NCI-H187 (cell line): ENCODE measurements around the gene UTY.

Experiments used
- DNase-seq, 2 experiments: peaks; one replicate each; lab custom pipeline; 2025; lab: John Stamatoyannopoulos, UW

Gene UTY

GRCh38 chrY:13479828-13480227 lies at the start of gene UTY:
UTY (minus strand) TSS chrY:13480033; CDS start chrY:13479665, 368 bp downstream.
- no peak for DNase-seq

GRCh38 chrY:13520474-13520873 lies 40.6 kb upstream of the UTY start:
- DNase-seq = no peak

- no peak for DNase-seq
Measured at GRCh38 chrY:13501215-13501614, 21.4 kb upstream of the UTY start.

DNA sequence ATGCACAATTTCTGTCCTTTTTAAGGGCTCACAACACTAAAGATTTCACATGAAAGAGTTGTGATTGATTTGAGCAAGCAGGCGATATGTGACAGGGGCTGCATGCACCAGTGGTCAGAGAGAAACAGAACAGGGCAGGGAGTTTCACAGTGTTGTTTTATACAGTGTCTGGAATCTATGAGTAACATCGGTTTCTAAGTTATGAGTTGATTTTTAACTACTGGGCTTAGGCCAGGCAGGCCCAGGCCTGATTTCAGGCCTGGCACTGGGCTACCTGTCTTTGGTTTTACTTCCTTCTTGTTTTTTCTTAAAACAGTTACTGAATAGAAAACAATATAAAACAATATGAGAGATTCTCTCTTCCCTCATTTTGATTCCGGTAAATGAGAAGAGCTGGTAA lies 13.9 kb upstream of the UTY start:
- no peak for DNase-seq

- no peak for DNase-seq
Measured at GRCh38 chrY:13492408-13492807, 12.6 kb upstream of the UTY start.

DNA sequence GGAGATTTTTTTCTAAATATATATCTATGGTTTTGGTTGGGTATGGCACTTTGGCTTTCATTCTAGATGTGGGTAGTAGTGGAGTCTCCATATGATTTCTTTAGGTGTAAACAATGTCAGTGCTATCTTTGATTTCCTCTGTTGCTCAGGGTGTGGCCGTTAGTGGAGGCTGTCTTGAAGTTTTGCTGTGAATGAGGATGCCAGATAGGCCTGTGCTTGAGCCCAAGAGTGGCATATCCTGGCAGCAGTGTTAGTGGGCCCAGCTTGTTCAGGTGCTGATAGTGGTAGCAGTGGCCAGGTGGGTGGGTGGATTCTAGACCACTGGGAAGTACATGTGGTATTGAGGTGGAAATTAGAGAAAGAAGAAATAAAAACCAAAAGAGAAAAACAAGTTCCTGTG lies 8.9 kb upstream of the UTY start:
- DNase-seq = no peak

GRCh38 chrY:13479121-13479711 lies 617 bp downstream of the UTY start:
- no peak for DNase-seq

DNA sequence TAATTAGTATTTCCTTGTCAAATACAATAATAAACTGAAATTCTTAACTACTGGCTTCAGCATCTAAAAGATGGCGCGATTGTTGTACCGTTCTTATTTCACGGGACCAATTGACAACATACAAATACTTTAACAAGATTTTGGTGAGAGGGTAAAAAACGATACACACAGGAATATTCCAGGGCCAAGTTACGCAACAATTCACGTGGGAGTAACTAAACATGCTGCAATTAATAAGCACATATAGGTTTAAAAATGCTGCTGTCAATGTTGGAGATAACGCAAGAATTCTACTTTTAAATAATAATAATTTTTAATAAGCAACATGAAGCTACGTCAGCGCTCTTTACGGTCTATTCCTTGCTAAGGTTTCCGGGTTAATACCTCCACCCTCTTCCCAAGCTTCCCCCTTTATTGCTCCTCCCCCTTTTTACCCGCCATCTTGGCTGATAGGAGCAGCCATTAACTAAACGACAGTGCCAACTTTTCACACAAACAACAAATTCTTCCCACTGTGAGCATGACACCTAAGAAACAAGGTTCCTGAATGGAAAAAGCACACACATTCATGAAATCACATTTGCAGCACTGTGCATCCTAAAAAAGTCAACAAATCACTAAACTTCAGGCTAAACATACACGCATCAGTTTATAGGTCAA lies 1.6 kb downstream of the UTY start:
- no peak for DNase-seq

GRCh38 chrY:13474997-13475396 lies 4.8 kb downstream of the UTY start:
- DNase-seq = no peak

- DNase-seq = no peak
Measured at GRCh38 chrY:13451572-13451971, 28.3 kb downstream of the UTY start.

GRCh38 chrY:13450596-13451130 lies 29.2 kb downstream of the UTY start:
- no peak for DNase-seq

- DNase-seq = no peak
Measured at GRCh38 chrY:13445566-13445965, 34.3 kb downstream of the UTY start.

- no peak for DNase-seq
Measured at GRCh38 chrY:13443146-13443545, 36.7 kb downstream of the UTY start.

DNA sequence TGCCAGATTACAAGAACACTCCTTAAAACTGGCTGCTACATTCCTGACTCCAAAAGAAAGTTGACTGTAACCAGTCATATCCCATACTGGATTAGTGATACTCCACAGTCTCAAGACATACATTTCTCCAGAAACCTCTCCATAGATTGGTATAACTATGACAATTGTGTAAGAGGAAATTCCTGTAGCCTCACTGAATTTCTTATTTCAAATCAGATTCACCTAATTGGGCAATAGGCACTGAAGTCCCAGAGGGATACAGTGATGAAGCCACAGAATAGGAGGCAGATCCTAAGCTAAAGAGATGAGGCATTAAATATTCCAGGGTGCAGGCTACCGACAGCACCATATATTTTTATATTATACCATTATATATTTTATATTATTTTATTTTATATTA lies 39.0 kb downstream of the UTY start:
- DNase-seq = no peak

DNA sequence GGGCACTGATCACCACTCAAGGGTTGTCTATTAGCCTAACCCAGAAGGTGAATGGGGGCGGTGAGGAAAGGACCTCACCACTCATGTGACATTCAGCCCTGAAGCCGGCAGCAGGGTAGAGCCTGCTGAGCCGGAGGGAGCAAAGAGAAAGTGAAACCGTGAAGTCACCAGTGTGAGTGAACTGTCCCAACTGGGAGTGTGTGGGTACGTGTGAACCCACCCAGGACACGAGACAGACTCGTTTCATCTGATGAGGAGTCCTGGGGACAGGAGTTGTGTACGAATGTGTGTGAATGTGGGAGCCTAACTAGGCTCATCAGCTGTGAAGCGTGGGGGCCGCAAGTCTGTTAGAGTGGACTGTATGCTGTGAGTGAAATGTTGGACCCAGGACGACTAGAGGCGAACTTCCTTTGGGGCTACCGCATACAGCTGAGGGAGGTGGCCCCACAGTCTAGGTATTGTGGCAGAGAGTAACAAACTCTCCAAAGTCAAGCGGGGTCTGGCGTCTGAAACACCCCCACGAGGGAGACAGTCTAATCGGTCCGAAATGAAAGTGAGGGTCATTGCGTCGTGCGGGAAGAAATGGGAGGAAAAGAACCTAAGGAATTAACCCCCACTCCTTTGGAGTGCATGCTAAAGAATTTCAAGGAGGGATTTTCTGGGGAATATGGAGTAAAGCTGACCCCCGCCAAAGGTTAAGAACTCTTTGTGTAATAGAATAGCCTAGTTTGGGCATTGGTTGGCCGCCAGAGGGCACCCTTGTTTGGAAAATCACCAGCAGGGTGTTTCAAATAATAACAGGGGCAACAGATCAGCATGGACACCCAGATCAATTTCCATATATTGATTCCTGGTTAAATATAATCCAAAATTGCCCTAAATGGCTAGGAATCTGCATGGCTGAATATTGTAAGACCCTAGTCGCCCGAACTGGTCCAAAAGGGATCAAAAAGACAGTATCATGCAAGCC lies 43.6 kb downstream of the UTY start:
- DNase-seq = no peak

DNA sequence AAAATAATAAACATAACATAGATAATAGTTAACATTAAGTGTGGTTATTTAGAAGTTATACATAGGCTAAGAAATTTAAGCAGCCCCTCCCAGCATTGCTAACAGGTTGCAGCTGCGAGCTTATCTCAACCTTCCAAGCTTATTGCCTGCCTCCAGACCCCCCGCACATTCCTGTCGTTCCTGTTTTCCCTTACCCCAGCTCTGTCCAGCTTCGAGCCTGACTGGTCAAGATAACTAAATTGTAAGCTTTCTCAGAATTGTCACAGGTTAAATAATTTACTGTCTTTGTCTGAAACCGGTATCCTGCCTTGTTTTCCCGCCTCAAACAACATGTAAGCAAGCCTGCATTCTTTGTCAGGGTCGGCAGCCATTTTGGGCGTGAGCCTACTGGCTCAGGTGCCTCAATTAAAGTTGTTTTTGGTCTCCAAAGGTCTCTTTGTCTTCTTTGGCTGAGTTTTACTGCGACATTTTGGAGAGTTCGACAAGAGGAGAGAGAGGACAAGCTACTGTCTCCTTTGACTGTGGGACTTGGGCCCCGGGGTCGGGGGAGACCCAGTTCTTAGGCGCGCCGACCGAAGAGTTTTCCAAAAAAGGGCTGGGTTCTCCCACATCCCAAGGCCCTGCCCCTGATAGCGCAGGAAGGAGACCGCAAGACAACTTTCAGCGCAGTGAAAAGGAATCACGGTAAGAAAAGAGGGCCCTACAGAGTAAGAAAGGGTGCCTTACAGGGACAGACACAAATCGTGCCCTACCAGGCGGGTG lies 44.4 kb downstream of the UTY start:
- DNase-seq = no peak

DNA sequence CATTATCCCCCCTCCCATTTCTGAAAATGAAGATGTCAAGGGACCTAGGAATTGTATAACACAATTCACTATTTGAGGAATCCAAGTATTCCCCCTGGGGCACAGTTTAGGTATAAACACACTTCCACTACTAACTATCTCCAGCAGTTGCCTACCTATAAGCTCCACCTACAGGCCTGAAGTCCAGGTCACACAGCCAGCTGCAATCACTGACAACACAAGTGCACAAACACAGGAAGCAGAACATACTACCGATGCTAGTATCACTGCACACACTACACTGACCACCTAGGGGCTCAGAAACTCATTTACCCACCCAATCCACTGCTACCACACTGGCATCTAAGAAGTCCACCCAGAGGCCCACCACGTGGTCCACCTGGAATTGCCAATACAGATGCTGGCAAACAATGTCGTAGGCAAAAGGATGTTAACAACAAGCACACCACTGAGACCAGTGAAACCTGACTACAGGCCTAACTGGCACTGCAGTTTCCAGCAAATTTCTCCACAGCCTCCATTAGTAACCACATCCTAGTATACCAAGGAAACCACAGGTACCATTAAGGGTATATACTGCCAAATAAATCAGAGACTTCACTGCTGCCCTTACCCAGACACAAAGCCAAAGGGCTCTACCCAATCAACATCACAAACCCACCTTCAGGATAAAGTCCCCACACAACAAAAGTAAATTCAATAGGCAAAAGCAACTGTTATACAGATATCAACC lies 47.4 kb downstream of the UTY start:
- no peak for DNase-seq

DNA sequence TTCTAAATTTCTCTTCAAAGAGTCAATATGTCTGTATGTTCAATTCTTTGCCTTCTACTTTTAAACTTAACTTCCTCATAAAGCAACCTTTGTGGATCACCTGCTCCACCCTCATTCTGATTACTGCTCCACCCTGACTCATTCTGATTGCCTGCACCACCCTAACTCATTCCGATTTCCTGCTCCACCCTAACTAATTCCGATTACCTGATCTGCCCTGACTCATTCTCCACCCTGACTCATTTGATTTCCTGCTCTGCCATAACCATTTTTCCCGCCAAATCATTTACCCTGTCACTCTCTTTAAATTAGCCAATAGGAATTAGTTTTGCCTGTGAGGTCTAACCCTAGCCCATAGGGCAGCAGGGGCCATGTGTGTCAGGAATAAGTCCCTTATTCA lies 50.3 kb downstream of the UTY start:
- DNase-seq = no peak

DNA sequence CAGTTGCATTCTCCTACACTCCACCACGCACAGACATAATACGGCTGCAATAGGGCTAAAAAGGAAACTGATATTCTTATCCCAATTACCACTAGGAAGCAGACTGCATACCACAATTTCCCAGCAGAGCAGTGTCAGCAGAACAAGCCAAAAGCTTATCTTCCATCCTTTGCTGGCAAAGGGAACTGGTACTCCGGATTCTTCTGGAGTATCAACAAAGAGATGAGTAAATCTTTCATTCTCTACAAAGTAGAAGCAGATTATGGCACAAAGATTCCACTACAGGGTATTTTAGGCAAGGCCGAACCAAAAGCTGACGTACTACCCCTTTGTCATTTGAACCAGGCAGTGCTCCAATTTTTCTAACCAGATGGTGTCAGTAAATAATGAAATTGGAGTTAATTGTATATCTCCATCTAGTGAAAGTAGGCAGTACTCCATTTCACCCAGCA lies 56.5 kb downstream of the UTY start:
- DNase-seq = no peak

- DNase-seq = no peak
Measured at GRCh38 chrY:13416869-13417661, 62.8 kb downstream of the UTY start.
